OCI-LY3 (cell line): ENCODE data around the gene CCDC170.

Source experiments
- H2AFZ ChIP-seq: fragments of 200-600, 300-600 bp; shearing (Covaris generic); 2 replicates; pipeline ENCODE4 v1.6.0; 2014; ENCODE audit warnings: antibody characterized with exemption, low read depth, low read length
- H3K27ac ChIP-seq: fragments of 200-600, 300-600 bp; sonication (generic); 2 replicates; pipeline ENCODE4 v1.5.1; 2014; ENCODE audit warnings: mild to moderate bottlenecking, low read length, moderate library complexity, mixed read lengths
- H3K27me3 ChIP-seq: fragments of 200-600, 300-600 bp; sonication (generic); 2 replicates; pipeline ENCODE4 v1.6.1; 2014; ENCODE audit warnings: low read depth, low read length, mixed read lengths
- H3K36me3 ChIP-seq: fragments of 200-600, 300-600 bp; sonication (generic); replicated peaks from 2 replicates; pipeline ENCODE3; 2014; ENCODE audit warnings: low read depth, low read length, mixed read lengths
- H3K4me1 ChIP-seq: fragments of 300-600, 200-600 bp; sonication (generic); 2 replicates; pipeline ENCODE4 v1.6.1; 2014; ENCODE audit warnings: low read length, mixed read lengths
- H3K4me2 ChIP-seq: fragments of 200-600, 300-600 bp; sonication (generic); 2 replicates; pipeline ENCODE4 v1.6.1; 2014; ENCODE audit warnings: low read length, mixed read lengths
- H3K4me3 ChIP-seq: fragments of 300-600, 200-600 bp; sonication (generic); 2 replicates; pipeline ENCODE4 v1.5.1; 2014; ENCODE audit warnings: antibody characterized with exemption, mild to moderate bottlenecking, low read length, moderate library complexity
- H3K79me2 ChIP-seq: fragments of 300-600, 200-600 bp; shearing (Covaris generic); 2 replicates; pipeline ENCODE4 v1.6.1; 2014; ENCODE audit warnings: mild to moderate bottlenecking, low read length, mixed read lengths
- H3K9ac ChIP-seq: fragments of 300-600, 200-600 bp; shearing (Covaris generic); 2 replicates; pipeline ENCODE4 v1.6.0; 2014; ENCODE audit warnings: mild to moderate bottlenecking, low read length, moderate library complexity
- H3K9me3 ChIP-seq: fragments of 200-600, 300-600 bp; shearing (Covaris generic); 2 replicates; pipeline ENCODE4 v1.6.1; 2014; ENCODE audit warnings: low read length, mixed read lengths; ENCODE audit not compliant: insufficient read depth
- H4K20me1 ChIP-seq: fragments of 200-600, 300-600 bp; sonication (generic); 2 replicates; pipeline ENCODE4 v1.6.1; 2016; ENCODE audit warnings: low read length, mixed read lengths; ENCODE audit not compliant: insufficient read depth
- CTCF ChIP-seq: fragments of 200-600, 300-600 bp; sonication (generic); IDR thresholded peaks from 2 replicates; pipeline ENCODE4 v1.5.1; 2014; ENCODE audit warnings: antibody characterized with exemption, low read length, low read depth
- EZH2phosphoT487 ChIP-seq: fragments of 200-600 bp; shearing (Covaris generic); IDR thresholded peaks from 2 replicates; pipeline ENCODE4 v1.6.1; 2018; ENCODE audit warnings: antibody characterized with exemption, mixed run types, low read depth

The CCDC170 gene

DNA sequence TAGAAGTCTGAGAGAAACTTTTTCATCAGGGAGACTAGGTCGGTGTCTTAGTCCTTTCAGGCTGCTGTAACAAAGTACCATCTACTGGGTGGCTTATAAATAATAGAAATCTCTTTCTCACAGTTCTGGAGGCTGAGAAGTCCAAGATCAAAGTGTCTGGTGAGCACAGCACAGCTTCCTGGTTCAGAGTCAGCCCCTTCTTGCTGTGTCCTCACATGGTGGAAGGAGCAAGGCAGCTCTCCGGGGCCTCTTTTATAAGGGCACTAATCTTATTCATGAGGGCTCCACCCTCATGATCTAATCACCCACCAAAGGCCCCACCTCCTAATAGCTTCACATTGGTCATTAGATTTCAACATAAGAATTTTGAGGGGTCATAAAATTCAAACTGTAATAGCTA lies 122.8 kb downstream of the CCDC170 start:
- TF ChIP-seq EZH2phosphoT487, result no peak
- TF ChIP-seq CTCF, result no peak
- H4K20me1 ChIP-seq, result no peaks in the 10 kb centered on the region
- no peaks in the 10 kb centered on the region for H3K36me3 ChIP-seq
- no peaks in the 10 kb centered on the region for H3K4me1 ChIP-seq
- no peaks in the 10 kb centered on the region for H3K9me3 ChIP-seq
- H3K79me2 ChIP-seq, result no peaks in the 10 kb centered on the region
- H3K27me3 ChIP-seq, result no peaks in the 10 kb centered on the region
- no peak overlapping the region for H3K4me2 ChIP-seq
- no peak overlapping the region for H2AFZ ChIP-seq
- H3K27ac ChIP-seq, result no peak overlapping the region
- H3K9ac ChIP-seq, result no peak overlapping the region
- no peak overlapping the region for H3K4me3 ChIP-seq

DNA sequence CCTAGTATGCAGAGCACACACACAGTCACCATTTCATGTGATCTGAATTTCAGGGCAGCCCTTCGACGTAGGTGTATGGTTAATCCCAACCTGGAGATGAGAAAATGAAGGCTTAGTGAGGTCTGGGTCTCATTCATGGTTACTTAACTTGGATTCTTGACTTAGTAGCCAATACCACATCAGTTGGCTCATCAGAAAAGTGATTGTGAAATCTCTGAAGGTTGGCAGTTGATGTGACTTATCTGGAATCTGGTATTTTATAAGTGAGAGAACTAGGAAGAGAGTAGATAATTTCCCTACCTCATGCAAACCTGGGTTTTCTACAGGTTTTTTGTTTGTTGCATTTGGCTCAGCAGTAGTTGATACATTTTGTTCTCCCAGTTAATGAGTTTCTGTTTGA lies 123.7 kb downstream of the CCDC170 start:
- TF ChIP-seq EZH2phosphoT487 (no peak), CTCF (no peak)
- H2AFZ ChIP-seq, result no peak overlapping the region
- no peaks in the 10 kb centered on the region for H3K79me2 ChIP-seq
- no peaks in the 10 kb centered on the region for H4K20me1 ChIP-seq
- no peak overlapping the region for H3K4me3 ChIP-seq
- no peaks in the 10 kb centered on the region for H3K27me3 ChIP-seq
- no peak overlapping the region for H3K4me2 ChIP-seq
- H3K27ac ChIP-seq, result no peak overlapping the region
- H3K9me3 ChIP-seq, result no peaks in the 10 kb centered on the region
- no peak overlapping the region for H3K9ac ChIP-seq
- no peaks in the 10 kb centered on the region for H3K4me1 ChIP-seq
- no peaks in the 10 kb centered on the region for H3K36me3 ChIP-seq

DNA sequence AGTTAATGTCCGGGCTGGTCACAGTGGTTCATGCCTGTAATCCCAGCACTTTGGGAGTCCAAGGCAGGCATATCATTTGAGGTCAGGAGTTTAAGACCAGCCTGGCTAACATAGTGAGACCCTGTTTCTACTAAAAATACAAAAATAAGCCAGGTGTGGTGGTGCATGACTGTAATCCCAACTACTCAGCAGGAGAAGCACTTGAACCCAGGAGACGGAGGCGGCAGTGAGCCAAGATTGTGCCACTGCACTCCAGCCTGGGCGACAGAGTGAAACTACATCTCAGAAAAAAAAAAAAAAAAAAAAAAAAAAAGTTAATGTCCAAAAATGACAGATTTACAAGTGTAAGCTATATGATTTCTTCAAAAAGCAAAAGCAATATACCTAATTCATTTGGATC lies 124.9 kb downstream of the CCDC170 start:
- Histone ChIP-seq H3K4me2 (no peak overlapping the region), H3K9me3 (no peaks in the 10 kb centered on the region), H3K4me1 (no peaks in the 10 kb centered on the region), H3K79me2 (no peaks in the 10 kb centered on the region), H3K36me3 (no peaks in the 10 kb centered on the region), H3K27me3 (no peaks in the 10 kb centered on the region), H3K9ac (no peak overlapping the region), H3K4me3 (no peak overlapping the region), H3K27ac (no peak overlapping the region), H2AFZ (no peak overlapping the region), H4K20me1 (no peaks in the 10 kb centered on the region)
- TF ChIP-seq EZH2phosphoT487 (no peak), CTCF (no peak)

GRCh38 chr6:151620179-151620578 lies 126.4 kb downstream of the CCDC170 start:
- Histone ChIP-seq H3K4me2 (no peak overlapping the region), H3K4me1 (no peaks in the 10 kb centered on the region), H3K9ac (no peak overlapping the region), H3K27ac (no peak overlapping the region), H3K9me3 (no peaks in the 10 kb centered on the region), H3K27me3 (no peaks in the 10 kb centered on the region), H3K79me2 (no peaks in the 10 kb centered on the region), H3K36me3 (no peaks in the 10 kb centered on the region), H3K4me3 (no peak overlapping the region), H2AFZ (no peak overlapping the region), H4K20me1 (no peaks in the 10 kb centered on the region)
- no peak for TF ChIP-seq CTCF
- TF ChIP-seq EZH2phosphoT487, result no peak
